B cell (primary cell): ENCODE results near the gene LRP2. TPM values are rescaled to one million over a fixed set of nuclear protein-coding genes. Genes with fewer than 3 reads are reported as not detected.

ENCODE experiments used
- ATAC-seq: fragments of 200-7000 bp; cut with Tn5 transposase; one replicate; pipeline ENCODE4 v1.10.0; 2021; ENCODE audit warnings: low read depth, mild to moderate bottlenecking, moderate number of reproducible peaks, moderate library complexity
- CTCF ChIA-PET: fragments of 350-600 bp; sonication (Branson Sonifier 250); formaldehyde crosslinking; loops from one replicate; lab custom pipeline; 2021; ENCODE audit warnings: antibody characterized with exemption, inconsistent platforms; lab: Charles Lee
- POLR2A ChIA-PET: fragments of 350-600 bp; sonication (Branson Sonifier 250); formaldehyde crosslinking; loops from one replicate; lab custom pipeline; 2021; ENCODE audit warnings: antibody characterized with exemption; lab: Charles Lee
- DNase-seq: peaks from one replicate; pipeline ENCODE4 v3.0.0; 2013
- H2AFZ ChIP-seq: 2 replicates; pipeline ENCODE4 v1.6.1; 2012; ENCODE audit warnings: mild to moderate bottlenecking, low read depth, low read length; ENCODE audit not compliant: insufficient read depth, poor library complexity, severe bottlenecking
- H3K27ac ChIP-seq, 2 donors: 1 replicate in 1 of 2; 2 replicates in 1 of 2; pipeline ENCODE4 v1.5.1; 2012 to 2013; ENCODE audit warnings: low read length in 2 of 2, mild to moderate bottlenecking in 2 of 2, moderate library complexity in 1 of 2
- H3K27me3 ChIP-seq, 4 experiments: fragments of 200-600 bp in 1 of 4; sonication (generic) in 1 of 4; replicated peaks in 1 of 4; 1 replicate in 2 of 4; 2 replicates in 2 of 4; pipeline versions ENCODE4 v1.6.1 to v1.7.0; 2013 to 2016; ENCODE audit warnings: low read length in 3 of 4, mild to moderate bottlenecking in 2 of 4, mixed read lengths in 1 of 4, moderate library complexity in 1 of 4; ENCODE audit not compliant: insufficient read depth in 4 of 4, control insufficient read depth in 3 of 4; ENCODE audit errors: control extremely low read depth in 1 of 4
- H3K36me3 ChIP-seq, 2 experiments: replicated peaks in 1 of 2; 1 replicate in 1 of 2; 2 replicates in 1 of 2; pipeline versions ENCODE4 v1.6.1 to v1.7.1; 2013; ENCODE audit warnings: low read length in 1 of 2; ENCODE audit not compliant: insufficient read depth in 2 of 2, control insufficient read depth in 1 of 2; ENCODE audit errors: control extremely low read depth in 1 of 2, extremely low read depth in 1 of 2
- H3K4me1 ChIP-seq, 2 donors: fragments of 200-600 bp in 1 of 2; sonication (generic) in 1 of 2; 1 replicate in 1 of 2; 2 replicates in 1 of 2; pipeline versions ENCODE4 v1.5.1 to v1.6.1; 2013 to 2017; ENCODE audit warnings: low read length in 2 of 2; ENCODE audit not compliant: control insufficient read depth in 2 of 2, insufficient read depth in 2 of 2
- H3K4me2 ChIP-seq: replicated peaks from 2 replicates; pipeline ENCODE3; 2012; ENCODE audit warnings: mild to moderate bottlenecking, low read depth, low read length; ENCODE audit not compliant: poor library complexity, severe bottlenecking
- H3K4me3 ChIP-seq, 5 experiments: fragments of 200-600 bp in 1 of 5; sonication (generic) in 1 of 5; 1 replicate in 3 of 5; 2 replicates in 2 of 5; pipeline versions ENCODE4 v1.5.1 to v1.7.0; 2011 to 2016; ENCODE audit warnings: low read length in 4 of 5, mild to moderate bottlenecking in 4 of 5, low read depth in 2 of 5, control low read depth in 1 of 5, moderate library complexity in 1 of 5; ENCODE audit not compliant: insufficient read depth in 1 of 5; ENCODE audit errors: control extremely low read depth in 1 of 5, extremely low read depth in 1 of 5
- H3K79me2 ChIP-seq: fragments of 200-600 bp; sonication (generic); one replicate; pipeline ENCODE4 v1.6.0; 2016; ENCODE audit warnings: low read length; ENCODE audit not compliant: control insufficient read depth, insufficient read depth
- H3K9ac ChIP-seq: fragments of 200-600 bp; sonication (generic); 2 replicates; pipeline ENCODE4 v1.6.1; 2017; ENCODE audit warnings: mild to moderate bottlenecking, low read length, moderate library complexity
- H3K9me3 ChIP-seq, 3 donors: one replicate each; pipeline versions ENCODE4 v1.6.1 to v1.7.1; 2013; ENCODE audit warnings: low read length in 2 of 3; ENCODE audit not compliant: control insufficient read depth in 2 of 3, insufficient read depth in 1 of 3; ENCODE audit errors: control extremely low read depth in 1 of 3
- H4K20me1 ChIP-seq: 2 replicates; pipeline ENCODE4 v1.6.0; 2012; ENCODE audit warnings: mild to moderate bottlenecking, low read length; ENCODE audit not compliant: insufficient read depth, control insufficient read depth, poor library complexity, severe bottlenecking
- H3K27ac Mint-ChIP-seq: one replicate; pipeline ENCODE4 v1.8.0; 2021; ENCODE audit warnings: mixed read lengths
- H3K27me3 Mint-ChIP-seq: one replicate; pipeline ENCODE4 v1.8.0; 2021; ENCODE audit warnings: mixed read lengths
- H3K4me1 Mint-ChIP-seq: one replicate; pipeline ENCODE4 v1.8.0; 2021; ENCODE audit warnings: mixed read lengths
- H3K4me3 Mint-ChIP-seq: one replicate; pipeline ENCODE4 v1.8.0; 2021; ENCODE audit warnings: mixed read lengths
- H3K9me3 Mint-ChIP-seq: one replicate; pipeline ENCODE4 v1.8.0; 2022; ENCODE audit warnings: mixed read lengths; ENCODE audit not compliant: insufficient read depth
- EZH2 ChIP-seq: IDR thresholded peaks from 2 replicates; pipeline ENCODE4 v1.6.1; 2012; ENCODE audit warnings: borderline replicate concordance, low read depth, mild to moderate bottlenecking, moderate library complexity, low read length; ENCODE audit not compliant: insufficient read depth, poor library complexity, severe bottlenecking
- WGBS: methylation state at CpG from one replicate; pipeline ENCODE4 v1.1.5; 2013; ENCODE audit warnings: missing lambda C conversion rate; ENCODE audit not compliant: insufficient coverage; 5-methylcytosine and 5-hydroxymethylcytosine counted together
- intact Hi-C: fragments of 100-400 bp; cut with micrococcal nuclease; formaldehyde crosslinking; loops from one replicate; pipeline ENCODE4 v1.10.0; 2022
- polyA plus RNA-seq: library from polyadenylated mRNA; depleted of rRNA; stranded (reverse); fragments of >200 nt; gene quantifications from 2 replicates; pipeline ENCODE4 v1.2.3, GENCODE V29; 2012
- total RNA-seq, 2 donors: library from RNA; stranded (reverse); fragments of 120-200 nt in 1 of 2; gene quantifications; 1 replicate in 1 of 2; 2 replicates in 1 of 2; pipeline versions ENCODE4 v1.2.3 to v1.2.4, GENCODE V29; 2013 to 2022
- TF ChIP-seq, protein P1 (sequence below): fragments of 200-600 bp; IDR thresholded peaks from one replicate; pipeline ENCODE4 v1.8.0; 2022; ENCODE audit warnings: antibody characterized with exemption, mild to moderate bottlenecking

The LRP2 gene
- total and polyA plus RNA-seq, 2 donors (not counting 1 experiment from before 2014, with no cell fraction given): not detected

DNA sequence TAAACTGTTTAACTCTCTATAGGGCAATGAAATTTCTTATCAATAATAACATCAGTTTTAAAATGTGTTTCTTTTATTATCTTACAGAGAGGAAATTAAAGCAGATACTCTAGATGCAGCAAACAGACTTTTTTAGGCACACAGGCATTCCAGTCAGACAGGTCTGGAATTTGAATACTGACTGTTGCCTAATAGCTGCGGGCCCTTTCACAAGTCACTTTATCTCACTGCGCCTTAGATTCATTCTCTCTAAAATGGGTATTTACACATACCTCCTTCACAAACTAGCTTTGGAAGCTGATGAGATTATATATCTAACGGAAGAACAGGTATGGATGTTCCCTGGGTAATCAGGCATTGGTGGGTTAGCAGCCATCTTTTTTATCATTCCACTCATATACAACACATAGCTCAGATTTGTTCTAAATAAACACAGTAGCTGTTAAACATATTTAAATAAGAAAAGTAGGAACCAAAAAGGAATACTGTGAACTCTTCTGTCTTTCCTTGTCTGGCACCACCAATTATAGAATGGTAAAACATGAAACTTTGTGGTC is 104.2 kb downstream of the LRP2 start:
- CTCF ChIA-PET: no interaction called here
- no peak overlapping the region for H3K27ac Mint-ChIP-seq
- H3K36me3 ChIP-seq: no peaks in the 10 kb centered on the region
- no peak overlapping the region for H3K27ac ChIP-seq
- peaks cover 5% of the 10 kb centered on the region for H3K27me3 Mint-ChIP-seq
- WGBS: no CpG with 5 or more reads among the region's 3 CpGs
- no peaks in the 10 kb centered on the region for H3K9me3 Mint-ChIP-seq
- no peaks in the 10 kb centered on the region for H3K79me2 ChIP-seq
- H3K4me3 ChIP-seq: no peak overlapping the region
- no peak for DNase-seq
- no peaks in the 10 kb centered on the region for H3K4me1 Mint-ChIP-seq
- no peak overlapping the region for H2AFZ ChIP-seq
- POLR2A ChIA-PET: no interaction called here
- intact Hi-C loops: no loop called here
- H3K4me2 ChIP-seq: no peak overlapping the region
- TF ChIP-seq EZH2: no peak
- H3K4me1 ChIP-seq: no peaks in the 10 kb centered on the region
- no peak overlapping the region for H3K9ac ChIP-seq
- H3K9me3 ChIP-seq: no peaks in the 10 kb centered on the region
- H3K27me3 ChIP-seq: peaks cover 0 to 3% (median 0%) of the 10 kb centered on the region in 4 experiments
- no peak for ATAC-seq
- H4K20me1 ChIP-seq: no peaks in the 10 kb centered on the region
- H3K4me3 Mint-ChIP-seq: no peak overlapping the region

DNA sequence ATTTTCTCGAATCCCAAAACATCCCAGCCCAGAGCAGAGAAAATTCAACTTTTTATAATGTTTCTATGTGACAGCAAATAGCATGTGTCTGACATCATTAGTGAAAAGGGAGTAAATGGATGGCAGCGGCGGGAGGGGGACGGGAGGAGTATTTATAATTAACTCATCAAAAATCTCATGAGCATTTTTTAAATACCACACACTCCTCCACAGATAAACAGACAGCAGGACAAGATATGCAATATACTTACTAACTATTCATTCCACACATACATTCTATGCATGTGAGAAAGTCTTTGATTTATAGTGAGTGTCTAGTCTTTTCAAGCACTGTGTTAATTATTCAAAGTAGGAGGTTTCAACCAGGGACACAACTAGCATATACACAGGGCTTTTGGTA is 107.6 kb downstream of the LRP2 start:
- TF ChIP-seq, protein P1, sequence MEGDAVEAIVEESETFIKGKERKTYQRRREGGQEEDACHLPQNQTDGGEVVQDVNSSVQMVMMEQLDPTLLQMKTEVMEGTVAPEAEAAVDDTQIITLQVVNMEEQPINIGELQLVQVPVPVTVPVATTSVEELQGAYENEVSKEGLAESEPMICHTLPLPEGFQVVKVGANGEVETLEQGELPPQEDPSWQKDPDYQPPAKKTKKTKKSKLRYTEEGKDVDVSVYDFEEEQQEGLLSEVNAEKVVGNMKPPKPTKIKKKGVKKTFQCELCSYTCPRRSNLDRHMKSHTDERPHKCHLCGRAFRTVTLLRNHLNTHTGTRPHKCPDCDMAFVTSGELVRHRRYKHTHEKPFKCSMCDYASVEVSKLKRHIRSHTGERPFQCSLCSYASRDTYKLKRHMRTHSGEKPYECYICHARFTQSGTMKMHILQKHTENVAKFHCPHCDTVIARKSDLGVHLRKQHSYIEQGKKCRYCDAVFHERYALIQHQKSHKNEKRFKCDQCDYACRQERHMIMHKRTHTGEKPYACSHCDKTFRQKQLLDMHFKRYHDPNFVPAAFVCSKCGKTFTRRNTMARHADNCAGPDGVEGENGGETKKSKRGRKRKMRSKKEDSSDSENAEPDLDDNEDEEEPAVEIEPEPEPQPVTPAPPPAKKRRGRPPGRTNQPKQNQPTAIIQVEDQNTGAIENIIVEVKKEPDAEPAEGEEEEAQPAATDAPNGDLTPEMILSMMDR: no peak
- no peak for TF ChIP-seq EZH2
- Mint-ChIP-seq H3K4me3 (no peak overlapping the region), H3K27ac (no peak overlapping the region), H3K27me3 (peaks cover 5% of the 10 kb centered on the region), H3K4me1 (no peaks in the 10 kb centered on the region), H3K9me3 (no peaks in the 10 kb centered on the region)
- Histone ChIP-seq H3K27ac (no peak overlapping the region), H3K9me3 (no peaks in the 10 kb centered on the region), H2AFZ (no peak overlapping the region), H3K79me2 (no peaks in the 10 kb centered on the region), H3K36me3 (no peaks in the 10 kb centered on the region), H3K27me3 (peaks cover 0 to 3% (median 0%) of the 10 kb centered on the region in 4 experiments), H3K4me1 (no peaks in the 10 kb centered on the region), H3K4me2 (no peak overlapping the region), H4K20me1 (no peaks in the 10 kb centered on the region), H3K9ac (no peak overlapping the region), H3K4me3 (no peak overlapping the region)
- ChIA-PET CTCF (no interaction called here), POLR2A (no interaction called here)
- no peak for DNase-seq
- ATAC-seq: no peak
- intact Hi-C loops: no loop called here
- no CpG with 5 or more reads among the region's 4 CpGs for WGBS
